IMR-90 (cell line): Measurements from ENCODE around the gene APBB1IP. TPM values are rescaled to one million over a fixed set of nuclear protein-coding genes. Genes with fewer than 3 reads are reported as not detected.
"Not testable (repeated sequence)": the region's sequence is repeated elsewhere in the genome, so short reads cannot be mapped to it uniquely, and the experiment has no call there.

Experiments used
- ATAC-seq: fragments of 200-7000 bp; cut with Tn5 transposase; 2 replicates; pipeline ENCODE4 v1.9.1; 2020; ENCODE audit warnings: low read depth, mild to moderate bottlenecking, moderate library complexity
- BruUV-seq: library from RNA; stranded (reverse); fragments of 400-500 nt; replicated peaks from 2 replicates; lab custom pipeline; 2021; lab: Mats Ljungman, UMichigan
- CTCF ChIA-PET: fragments of 300-600 bp; formaldehyde crosslinking; extraction: SDS; loops from one replicate; lab custom pipeline; 2021; ENCODE audit warnings: antibody characterized with exemption; lab: Yijun Ruan, JAX
- POLR2A ChIA-PET: fragments of 300-600 bp; sonication (Branson Sonifier 250); formaldehyde crosslinking; loops from one replicate; lab custom pipeline; 2022; ENCODE audit warnings: antibody characterized with exemption; ENCODE audit not compliant: unreplicated experiment; lab: Charles Lee
- DNase-seq: peaks from one replicate; pipeline ENCODE4 v3.0.0; 2013
- H2AFZ ChIP-seq: replicated peaks from 2 replicates; pipeline ENCODE3; 2013; ENCODE audit warnings: low read length, mild to moderate bottlenecking; ENCODE audit not compliant: poor library complexity
- H2AK5ac ChIP-seq: 2 replicates; pipeline ENCODE4 v1.6.1; 2013; ENCODE audit warnings: low read depth, low read length, inconsistent platforms
- H2AK9ac ChIP-seq: replicated peaks from 2 replicates; pipeline ENCODE3; 2013; ENCODE audit warnings: mild to moderate bottlenecking, low read depth, low read length, moderate library complexity; ENCODE audit not compliant: poor library complexity
- H2BK120ac ChIP-seq: 2 replicates; pipeline ENCODE4 v1.6.1; 2013; ENCODE audit warnings: low read depth, low read length, inconsistent platforms
- H2BK15ac ChIP-seq: 3 replicates; pipeline ENCODE4 v1.6.1; 2013; ENCODE audit warnings: low read depth, low read length, inconsistent platforms
- H2BK20ac ChIP-seq: 2 replicates; pipeline ENCODE4 v1.6.1; 2013; ENCODE audit warnings: low read depth, mild to moderate bottlenecking, inconsistent platforms, low read length, moderate library complexity
- H2BK5ac ChIP-seq: 2 replicates; pipeline ENCODE4 v1.6.1; 2013; ENCODE audit warnings: mild to moderate bottlenecking, low read depth, low read length, inconsistent platforms; ENCODE audit not compliant: poor library complexity, severe bottlenecking
- H3K14ac ChIP-seq: replicated peaks from 2 replicates; pipeline ENCODE4 v1.6.1; 2013; ENCODE audit warnings: low read depth, low read length, inconsistent platforms
- H3K18ac ChIP-seq: 2 replicates; pipeline ENCODE4 v1.6.1; 2013; ENCODE audit warnings: low read depth, low read length, control low read depth
- H3K23ac ChIP-seq: 2 replicates; pipeline ENCODE4 v1.6.1; 2013; ENCODE audit warnings: low read depth, low read length, inconsistent platforms
- H3K27ac ChIP-seq: 2 replicates; pipeline ENCODE4 v1.5.1; 2013; ENCODE audit warnings: mild to moderate bottlenecking, control low read depth, low read length; ENCODE audit not compliant: insufficient read depth
- H3K27me3 ChIP-seq: 2 replicates; pipeline ENCODE4 v1.6.1; 2013; ENCODE audit warnings: low read length; ENCODE audit not compliant: control insufficient read depth, insufficient read depth
- H3K36me3 ChIP-seq: 2 replicates; pipeline ENCODE4 v1.6.1; 2013; ENCODE audit warnings: low read length, mixed read lengths; ENCODE audit not compliant: control insufficient read depth, insufficient read depth
- H3K4ac ChIP-seq: 2 replicates; pipeline ENCODE4 v1.6.1; 2013; ENCODE audit warnings: low read depth, low read length, inconsistent platforms
- H3K4me1 ChIP-seq: 2 replicates; pipeline ENCODE4 v1.6.1; 2013; ENCODE audit warnings: low read length, mixed read lengths; ENCODE audit not compliant: control insufficient read depth, insufficient read depth
- H3K4me2 ChIP-seq: 2 replicates; pipeline ENCODE4 v1.6.1; 2013; ENCODE audit warnings: low read depth, mild to moderate bottlenecking, control low read depth, low read length, moderate library complexity
- H3K4me3 ChIP-seq: 2 replicates; pipeline ENCODE4 v1.5.1; 2013; ENCODE audit warnings: low read depth, mild to moderate bottlenecking, control low read depth, low read length, moderate library complexity; ENCODE audit not compliant: insufficient read depth
- H3K56ac ChIP-seq: 2 replicates; pipeline ENCODE4 v1.6.1; 2013; ENCODE audit warnings: low read length, inconsistent platforms; ENCODE audit not compliant: insufficient read depth; ENCODE audit errors: extremely low read depth
- H3K79me1 ChIP-seq, 2 experiments: 2 replicates each; pipeline ENCODE4 v1.6.1; 2013; ENCODE audit warnings: low read length in 2 of 2, inconsistent platforms in 1 of 2, low read depth in 1 of 2
- H3K9ac ChIP-seq: 2 replicates; pipeline ENCODE4 v1.6.1; 2013; ENCODE audit warnings: low read depth, low read length, control low read depth
- H3K9me1 ChIP-seq: 2 replicates; pipeline ENCODE4 v1.6.1; 2013; ENCODE audit warnings: low read length, inconsistent platforms; ENCODE audit not compliant: insufficient read depth
- H3K9me3 ChIP-seq: 2 replicates; pipeline ENCODE4 v1.6.1; 2013; ENCODE audit warnings: low read length; ENCODE audit not compliant: control insufficient read depth, insufficient read depth
- H4K20me1 ChIP-seq: 2 replicates; pipeline ENCODE4 v1.6.1; 2013; ENCODE audit warnings: low read length, inconsistent platforms; ENCODE audit not compliant: insufficient read depth
- H4K5ac ChIP-seq: 2 replicates; pipeline ENCODE4 v1.6.1; 2013; ENCODE audit warnings: mild to moderate bottlenecking, low read depth, low read length, control low read depth
- H4K8ac ChIP-seq, 2 experiments: 2 replicates each; pipeline ENCODE4 v1.6.1; 2013; ENCODE audit warnings: low read depth in 2 of 2, low read length in 2 of 2, control low read depth in 1 of 2, inconsistent platforms in 1 of 2
- H4K91ac ChIP-seq: 2 replicates; pipeline ENCODE4 v1.6.1; 2013; ENCODE audit warnings: low read depth, low read length, inconsistent platforms; ENCODE audit not compliant: insufficient read depth
- WGBS, 2 experiments: methylation state at CpG; one replicate each; pipeline versions ENCODE4 v1.1.5 to v1.1.7; 2013; ENCODE audit warnings: missing lambda C conversion rate in 2 of 2; ENCODE audit not compliant: insufficient read length in 1 of 2; ENCODE audit errors: extremely low coverage in 2 of 2; 5-methylcytosine and 5-hydroxymethylcytosine counted together
- dilution Hi-C: fragments of 300-500 bp; cut with HindIII; formaldehyde crosslinking; loops from one replicate; pipeline ENCODE4 v1.14.3; 2018; ENCODE audit warnings: low sequenced_read_pairs; ENCODE audit not compliant: unreplicated experiment
- in situ Hi-C: fragments of 300-500 bp; cut with MboI; formaldehyde crosslinking; loops from 3 replicates; pipeline ENCODE4 v1.14.3; 2019; ENCODE audit warnings: low sequenced_read_pairs, inconsistent platforms, mixed read lengths
- intact Hi-C: fragments of 100-400 bp; cut with micrococcal nuclease; formaldehyde crosslinking; loops from 2 replicates; pipeline ENCODE4 v1.10.0; 2022
- polyA plus RNA-seq, 3 experiments: library from polyadenylated mRNA; depleted of rRNA; stranded (reverse); fragments of >200 nt; gene quantifications; 2 replicates each; pipeline ENCODE4 v1.2.3, GENCODE V29; 2012; ENCODE audit warnings: low replicate concordance in 1 of 3
- total RNA-seq: library from RNA; depleted of rRNA; stranded (reverse); fragments of >200 nt; gene quantifications from 2 replicates; pipeline ENCODE4 v1.2.3, GENCODE V29; 2012

APBB1IP gene
- total and polyA plus RNA-seq, 2 of the 4 experiments (the other 2 are of a cell fraction), result not detected

- in situ Hi-C loops, dilution Hi-C loops, H3K18ac ChIP-seq: not testable (repeated sequence)
Observed at GRCh38 chr10:26492725-26493124, 54.6 kb downstream of the APBB1IP start.

More at GRCh38 chr10:26492725-26493124, 54.6 kb downstream of the APBB1IP start:
- H3K4me3 ChIP-seq, intact Hi-C loops, H4K20me1 ChIP-seq, H3K56ac ChIP-seq, H3K27ac ChIP-seq, H2AFZ ChIP-seq, H3K4ac ChIP-seq, H3K4me2 ChIP-seq, H2BK5ac ChIP-seq, H3K36me3 ChIP-seq, H2AK5ac ChIP-seq, H4K91ac ChIP-seq, CTCF ChIA-PET, H3K23ac ChIP-seq, H2BK20ac ChIP-seq, H3K14ac ChIP-seq, H3K9ac ChIP-seq, H4K8ac ChIP-seq, H3K9me1 ChIP-seq, H4K5ac ChIP-seq, BruUV-seq, POLR2A ChIA-PET, H3K79me1 ChIP-seq, DNase-seq, H2BK15ac ChIP-seq, H3K27me3 ChIP-seq, ATAC-seq, H3K4me1 ChIP-seq, H2BK120ac ChIP-seq, H2AK9ac ChIP-seq: not testable (repeated sequence)
- H3K9me3 ChIP-seq, result peaks cover 15% of the 10 kb centered on the region
- WGBS, 2 experiments, result 60% methylated on average over 1 of the region's 9 CpGs; no CpG with 5 or more reads in 1 of the 2 experiments
